ENCODE results near the gene TPI1.

TPI1 gene

DNA sequence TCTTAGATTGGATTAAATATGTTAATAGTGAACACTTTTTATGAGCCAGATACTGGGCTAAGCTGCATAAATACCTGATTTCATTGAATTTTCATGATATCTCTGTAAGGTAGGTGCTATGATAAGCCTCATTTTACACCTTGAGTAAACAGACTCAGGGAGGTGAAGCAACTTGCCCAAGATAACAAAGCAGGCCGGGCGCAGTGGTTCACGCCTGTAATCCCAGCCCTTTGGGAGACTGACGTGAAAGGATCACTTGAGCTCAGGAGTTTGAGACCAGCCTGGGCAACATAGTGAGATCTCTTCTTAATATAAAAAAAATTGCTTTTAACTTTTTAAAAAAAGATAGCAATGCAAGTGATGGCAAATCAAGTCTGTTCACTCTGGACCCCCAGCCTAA is 25.3 kb upstream of the TPI1 start:
- TF ChIP-seq, protein P1, sequence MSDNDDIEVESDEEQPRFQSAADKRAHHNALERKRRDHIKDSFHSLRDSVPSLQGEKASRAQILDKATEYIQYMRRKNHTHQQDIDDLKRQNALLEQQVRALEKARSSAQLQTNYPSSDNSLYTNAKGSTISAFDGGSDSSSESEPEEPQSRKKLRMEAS (IDR thresholded peaks at IDR 0.05) = no peak
- TF ChIP-seq TCF12 (IDR thresholded peaks at IDR 0.05; ENCODE audit: low read depth) = no peak
- no peak for TF ChIP-seq TAF1 (IDR thresholded peaks at IDR 0.05; ENCODE audit: low read depth)
- no peak for TF ChIP-seq ZBTB7A (IDR thresholded peaks at IDR 0.05; ENCODE audit: low read depth)
- no peak for TF ChIP-seq CREB1 (IDR thresholded peaks at IDR 0.05; ENCODE audit: low read depth)
- TF ChIP-seq CEBPB (IDR thresholded peaks at IDR 0.05) = no peak
- no peak for TF ChIP-seq EGR1 (IDR thresholded peaks at IDR 0.05)

DNA sequence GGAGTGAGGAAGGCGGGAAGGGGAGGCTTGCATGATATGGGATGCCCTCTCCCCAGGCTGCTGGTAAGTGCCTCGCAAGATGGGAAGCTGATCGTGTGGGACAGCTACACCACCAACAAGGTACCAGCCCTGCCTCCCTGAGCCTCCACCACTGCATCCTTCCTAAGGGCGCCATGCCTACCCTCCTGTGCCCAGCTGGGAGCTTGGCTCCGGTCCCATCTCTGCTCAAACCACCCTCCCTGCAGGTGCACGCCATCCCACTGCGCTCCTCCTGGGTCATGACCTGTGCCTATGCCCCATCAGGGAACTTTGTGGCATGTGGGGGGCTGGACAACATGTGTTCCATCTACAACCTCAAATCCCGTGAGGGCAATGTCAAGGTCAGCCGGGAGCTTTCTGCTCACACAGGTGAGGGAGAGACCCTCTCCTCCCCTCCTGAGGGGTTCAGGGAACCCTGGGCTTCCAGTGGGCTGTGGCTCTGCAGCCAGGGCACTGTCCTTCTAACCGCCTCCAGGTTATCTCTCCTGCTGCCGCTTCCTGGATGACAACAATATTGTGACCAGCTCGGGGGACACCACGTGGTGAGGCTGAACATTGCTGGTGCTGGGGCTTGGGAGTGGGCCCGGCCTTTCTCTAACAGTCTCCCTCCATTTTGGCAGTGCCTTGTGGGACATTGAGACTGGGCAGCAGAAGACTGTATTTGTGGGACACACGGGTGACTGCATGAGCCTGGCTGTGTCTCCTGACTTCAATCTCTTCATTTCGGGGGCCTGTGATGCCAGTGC is 24.0 kb upstream of the TPI1 start:
- TF ChIP-seq FOXM1 (IDR thresholded peaks at IDR 0.05; ENCODE audit: borderline replicate concordance, low read depth) (no peak), RAD21 (IDR thresholded peaks at IDR 0.05; ENCODE audit: low read depth) (no peak), NFIC (IDR thresholded peaks at IDR 0.05) (no peak), TAF1 (IDR thresholded peaks at IDR 0.05; ENCODE audit: low read depth) (no peak), YY1 (IDR thresholded peaks at IDR 0.05; ENCODE audit: low read depth) (no peak), EGR1 (IDR thresholded peaks at IDR 0.05) (no peak), TEAD4 (IDR thresholded peaks at IDR 0.05) (no peak), TCF12 (IDR thresholded peaks at IDR 0.05; ENCODE audit: low read depth) (no peak), CEBPB (IDR thresholded peaks at IDR 0.05) (no peak), ZBTB7A (IDR thresholded peaks at IDR 0.05; ENCODE audit: low read depth) (no peak), CREB1 (IDR thresholded peaks at IDR 0.05; ENCODE audit: low read depth) (no peak), EP300 (IDR thresholded peaks at IDR 0.05; ENCODE audit: borderline replicate concordance) (no peak)
- TF ChIP-seq, protein P2, sequence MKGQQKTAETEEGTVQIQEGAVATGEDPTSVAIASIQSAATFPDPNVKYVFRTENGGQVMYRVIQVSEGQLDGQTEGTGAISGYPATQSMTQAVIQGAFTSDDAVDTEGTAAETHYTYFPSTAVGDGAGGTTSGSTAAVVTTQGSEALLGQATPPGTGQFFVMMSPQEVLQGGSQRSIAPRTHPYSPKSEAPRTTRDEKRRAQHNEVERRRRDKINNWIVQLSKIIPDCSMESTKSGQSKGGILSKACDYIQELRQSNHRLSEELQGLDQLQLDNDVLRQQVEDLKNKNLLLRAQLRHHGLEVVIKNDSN (IDR thresholded peaks at IDR 0.05) = no peak
- TF ChIP-seq, protein P1 (IDR thresholded peaks at IDR 0.05) = no peak
- TF ChIP-seq, protein P3, sequence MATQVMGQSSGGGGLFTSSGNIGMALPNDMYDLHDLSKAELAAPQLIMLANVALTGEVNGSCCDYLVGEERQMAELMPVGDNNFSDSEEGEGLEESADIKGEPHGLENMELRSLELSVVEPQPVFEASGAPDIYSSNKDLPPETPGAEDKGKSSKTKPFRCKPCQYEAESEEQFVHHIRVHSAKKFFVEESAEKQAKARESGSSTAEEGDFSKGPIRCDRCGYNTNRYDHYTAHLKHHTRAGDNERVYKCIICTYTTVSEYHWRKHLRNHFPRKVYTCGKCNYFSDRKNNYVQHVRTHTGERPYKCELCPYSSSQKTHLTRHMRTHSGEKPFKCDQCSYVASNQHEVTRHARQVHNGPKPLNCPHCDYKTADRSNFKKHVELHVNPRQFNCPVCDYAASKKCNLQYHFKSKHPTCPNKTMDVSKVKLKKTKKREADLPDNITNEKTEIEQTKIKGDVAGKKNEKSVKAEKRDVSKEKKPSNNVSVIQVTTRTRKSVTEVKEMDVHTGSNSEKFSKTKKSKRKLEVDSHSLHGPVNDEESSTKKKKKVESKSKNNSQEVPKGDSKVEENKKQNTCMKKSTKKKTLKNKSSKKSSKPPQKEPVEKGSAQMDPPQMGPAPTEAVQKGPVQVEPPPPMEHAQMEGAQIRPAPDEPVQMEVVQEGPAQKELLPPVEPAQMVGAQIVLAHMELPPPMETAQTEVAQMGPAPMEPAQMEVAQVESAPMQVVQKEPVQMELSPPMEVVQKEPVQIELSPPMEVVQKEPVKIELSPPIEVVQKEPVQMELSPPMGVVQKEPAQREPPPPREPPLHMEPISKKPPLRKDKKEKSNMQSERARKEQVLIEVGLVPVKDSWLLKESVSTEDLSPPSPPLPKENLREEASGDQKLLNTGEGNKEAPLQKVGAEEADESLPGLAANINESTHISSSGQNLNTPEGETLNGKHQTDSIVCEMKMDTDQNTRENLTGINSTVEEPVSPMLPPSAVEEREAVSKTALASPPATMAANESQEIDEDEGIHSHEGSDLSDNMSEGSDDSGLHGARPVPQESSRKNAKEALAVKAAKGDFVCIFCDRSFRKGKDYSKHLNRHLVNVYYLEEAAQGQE (IDR thresholded peaks at IDR 0.05; ENCODE audit: low read depth) = no peak

DNA sequence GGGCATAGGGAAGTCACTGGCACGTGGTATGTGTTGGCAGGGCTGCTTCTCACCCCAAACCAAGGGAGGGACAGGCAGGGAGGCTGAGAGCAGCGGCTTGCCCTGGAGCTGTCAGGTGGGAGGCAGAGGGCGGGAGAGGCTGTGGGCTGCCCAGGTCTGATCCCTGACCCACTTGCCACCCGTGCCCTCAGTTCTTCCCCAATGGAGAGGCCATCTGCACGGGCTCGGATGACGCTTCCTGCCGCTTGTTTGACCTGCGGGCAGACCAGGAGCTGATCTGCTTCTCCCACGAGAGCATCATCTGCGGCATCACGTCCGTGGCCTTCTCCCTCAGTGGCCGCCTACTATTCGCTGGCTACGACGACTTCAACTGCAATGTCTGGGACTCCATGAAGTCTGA is 21.9 kb upstream of the TPI1 start:
- no peak for TF ChIP-seq RAD21 (IDR thresholded peaks at IDR 0.05; ENCODE audit: low read depth)
- TF ChIP-seq YY1 (IDR thresholded peaks at IDR 0.05; ENCODE audit: low read depth) = no peak

DNA sequence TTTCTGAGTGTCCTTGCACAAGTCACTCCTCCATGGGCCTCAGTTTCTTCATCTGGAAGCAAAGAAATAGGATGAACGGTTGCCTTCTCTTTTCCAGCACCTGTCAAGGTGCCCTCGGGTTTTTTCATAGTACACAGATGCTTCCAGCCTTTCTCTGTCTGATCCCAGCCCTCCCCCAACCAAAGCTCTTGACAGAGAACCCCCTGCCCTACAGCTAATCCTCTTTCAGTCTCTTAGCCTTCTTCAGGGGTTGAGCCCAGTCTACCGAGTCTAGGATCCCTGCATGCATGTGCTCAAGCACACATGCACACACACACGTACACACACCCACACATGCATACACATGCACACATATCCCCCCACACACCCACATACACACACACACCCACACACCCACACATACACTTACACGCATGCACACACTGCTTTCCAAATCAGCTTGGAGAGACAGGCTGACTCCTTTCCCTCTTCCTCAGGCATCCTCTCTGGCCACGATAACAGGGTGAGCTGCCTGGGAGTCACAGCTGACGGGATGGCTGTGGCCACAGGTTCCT is 20.9 kb upstream of the TPI1 start:
- no peak for TF ChIP-seq FOXM1 (IDR thresholded peaks at IDR 0.05; ENCODE audit: borderline replicate concordance, low read depth)
- TF ChIP-seq, protein P3 (IDR thresholded peaks at IDR 0.05; ENCODE audit: low read depth) = no peak

DNA sequence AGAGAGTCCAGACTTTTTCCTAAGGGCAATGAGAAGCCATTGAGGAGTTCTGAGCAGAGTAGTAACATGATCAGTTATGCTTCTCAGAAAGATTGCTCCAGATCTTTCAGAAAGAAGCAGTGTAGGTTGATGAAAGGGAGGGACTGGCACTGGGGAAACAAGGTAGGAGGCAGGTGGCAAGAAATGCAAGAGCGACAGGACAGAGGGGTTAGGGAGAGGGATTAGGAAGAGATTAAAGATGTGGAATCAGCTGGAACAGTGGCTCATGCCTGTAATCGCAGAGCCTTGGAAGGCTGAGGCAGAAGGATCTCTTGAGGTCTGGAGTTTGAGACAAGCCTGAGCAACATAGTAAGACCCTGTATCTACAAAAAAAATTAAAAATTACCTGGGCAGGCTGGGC is 19.7 kb upstream of the TPI1 start:
- no peak for TF ChIP-seq YY1 (IDR thresholded peaks at IDR 0.05; ENCODE audit: low read depth)
- TF ChIP-seq CEBPB (IDR thresholded peaks at IDR 0.05) = no peak
- no peak for TF ChIP-seq TEAD4 (IDR thresholded peaks at IDR 0.05)
- TF ChIP-seq, protein P3 (IDR thresholded peaks at IDR 0.05; ENCODE audit: low read depth) = no peak
- no peak for TF ChIP-seq EGR1 (IDR thresholded peaks at IDR 0.05)
- no peak for TF ChIP-seq TCF12 (IDR thresholded peaks at IDR 0.05; ENCODE audit: low read depth)
- TF ChIP-seq NFIC (IDR thresholded peaks at IDR 0.05) = no peak
- TF ChIP-seq EP300 (IDR thresholded peaks at IDR 0.05; ENCODE audit: borderline replicate concordance) = no peak
- no peak for TF ChIP-seq CREB1 (IDR thresholded peaks at IDR 0.05; ENCODE audit: low read depth)
- TF ChIP-seq RAD21 (IDR thresholded peaks at IDR 0.05; ENCODE audit: low read depth) = no peak
- TF ChIP-seq FOXM1 (IDR thresholded peaks at IDR 0.05; ENCODE audit: borderline replicate concordance, low read depth) = no peak
- TF ChIP-seq ZBTB7A (IDR thresholded peaks at IDR 0.05; ENCODE audit: low read depth) = no peak
- TF ChIP-seq TAF1 (IDR thresholded peaks at IDR 0.05; ENCODE audit: low read depth) = no peak
- TF ChIP-seq, protein P1 (IDR thresholded peaks at IDR 0.05) = no peak
- TF ChIP-seq, protein P2 (IDR thresholded peaks at IDR 0.05) = no peak
